ENCODE results near the gene C1orf52. TPM values are rescaled to one million over a fixed set of nuclear protein-coding genes. Genes with fewer than 3 reads are reported as not detected.

The C1orf52 gene
- total and polyA plus RNA-seq, 9 of the 15 experiments (the other 6 are each of a cell fraction or from before 2014, with no cell fraction given), result 17.0 to 38.5 (median 33.0) TPM

- TF ChIP-seq, protein P1, sequence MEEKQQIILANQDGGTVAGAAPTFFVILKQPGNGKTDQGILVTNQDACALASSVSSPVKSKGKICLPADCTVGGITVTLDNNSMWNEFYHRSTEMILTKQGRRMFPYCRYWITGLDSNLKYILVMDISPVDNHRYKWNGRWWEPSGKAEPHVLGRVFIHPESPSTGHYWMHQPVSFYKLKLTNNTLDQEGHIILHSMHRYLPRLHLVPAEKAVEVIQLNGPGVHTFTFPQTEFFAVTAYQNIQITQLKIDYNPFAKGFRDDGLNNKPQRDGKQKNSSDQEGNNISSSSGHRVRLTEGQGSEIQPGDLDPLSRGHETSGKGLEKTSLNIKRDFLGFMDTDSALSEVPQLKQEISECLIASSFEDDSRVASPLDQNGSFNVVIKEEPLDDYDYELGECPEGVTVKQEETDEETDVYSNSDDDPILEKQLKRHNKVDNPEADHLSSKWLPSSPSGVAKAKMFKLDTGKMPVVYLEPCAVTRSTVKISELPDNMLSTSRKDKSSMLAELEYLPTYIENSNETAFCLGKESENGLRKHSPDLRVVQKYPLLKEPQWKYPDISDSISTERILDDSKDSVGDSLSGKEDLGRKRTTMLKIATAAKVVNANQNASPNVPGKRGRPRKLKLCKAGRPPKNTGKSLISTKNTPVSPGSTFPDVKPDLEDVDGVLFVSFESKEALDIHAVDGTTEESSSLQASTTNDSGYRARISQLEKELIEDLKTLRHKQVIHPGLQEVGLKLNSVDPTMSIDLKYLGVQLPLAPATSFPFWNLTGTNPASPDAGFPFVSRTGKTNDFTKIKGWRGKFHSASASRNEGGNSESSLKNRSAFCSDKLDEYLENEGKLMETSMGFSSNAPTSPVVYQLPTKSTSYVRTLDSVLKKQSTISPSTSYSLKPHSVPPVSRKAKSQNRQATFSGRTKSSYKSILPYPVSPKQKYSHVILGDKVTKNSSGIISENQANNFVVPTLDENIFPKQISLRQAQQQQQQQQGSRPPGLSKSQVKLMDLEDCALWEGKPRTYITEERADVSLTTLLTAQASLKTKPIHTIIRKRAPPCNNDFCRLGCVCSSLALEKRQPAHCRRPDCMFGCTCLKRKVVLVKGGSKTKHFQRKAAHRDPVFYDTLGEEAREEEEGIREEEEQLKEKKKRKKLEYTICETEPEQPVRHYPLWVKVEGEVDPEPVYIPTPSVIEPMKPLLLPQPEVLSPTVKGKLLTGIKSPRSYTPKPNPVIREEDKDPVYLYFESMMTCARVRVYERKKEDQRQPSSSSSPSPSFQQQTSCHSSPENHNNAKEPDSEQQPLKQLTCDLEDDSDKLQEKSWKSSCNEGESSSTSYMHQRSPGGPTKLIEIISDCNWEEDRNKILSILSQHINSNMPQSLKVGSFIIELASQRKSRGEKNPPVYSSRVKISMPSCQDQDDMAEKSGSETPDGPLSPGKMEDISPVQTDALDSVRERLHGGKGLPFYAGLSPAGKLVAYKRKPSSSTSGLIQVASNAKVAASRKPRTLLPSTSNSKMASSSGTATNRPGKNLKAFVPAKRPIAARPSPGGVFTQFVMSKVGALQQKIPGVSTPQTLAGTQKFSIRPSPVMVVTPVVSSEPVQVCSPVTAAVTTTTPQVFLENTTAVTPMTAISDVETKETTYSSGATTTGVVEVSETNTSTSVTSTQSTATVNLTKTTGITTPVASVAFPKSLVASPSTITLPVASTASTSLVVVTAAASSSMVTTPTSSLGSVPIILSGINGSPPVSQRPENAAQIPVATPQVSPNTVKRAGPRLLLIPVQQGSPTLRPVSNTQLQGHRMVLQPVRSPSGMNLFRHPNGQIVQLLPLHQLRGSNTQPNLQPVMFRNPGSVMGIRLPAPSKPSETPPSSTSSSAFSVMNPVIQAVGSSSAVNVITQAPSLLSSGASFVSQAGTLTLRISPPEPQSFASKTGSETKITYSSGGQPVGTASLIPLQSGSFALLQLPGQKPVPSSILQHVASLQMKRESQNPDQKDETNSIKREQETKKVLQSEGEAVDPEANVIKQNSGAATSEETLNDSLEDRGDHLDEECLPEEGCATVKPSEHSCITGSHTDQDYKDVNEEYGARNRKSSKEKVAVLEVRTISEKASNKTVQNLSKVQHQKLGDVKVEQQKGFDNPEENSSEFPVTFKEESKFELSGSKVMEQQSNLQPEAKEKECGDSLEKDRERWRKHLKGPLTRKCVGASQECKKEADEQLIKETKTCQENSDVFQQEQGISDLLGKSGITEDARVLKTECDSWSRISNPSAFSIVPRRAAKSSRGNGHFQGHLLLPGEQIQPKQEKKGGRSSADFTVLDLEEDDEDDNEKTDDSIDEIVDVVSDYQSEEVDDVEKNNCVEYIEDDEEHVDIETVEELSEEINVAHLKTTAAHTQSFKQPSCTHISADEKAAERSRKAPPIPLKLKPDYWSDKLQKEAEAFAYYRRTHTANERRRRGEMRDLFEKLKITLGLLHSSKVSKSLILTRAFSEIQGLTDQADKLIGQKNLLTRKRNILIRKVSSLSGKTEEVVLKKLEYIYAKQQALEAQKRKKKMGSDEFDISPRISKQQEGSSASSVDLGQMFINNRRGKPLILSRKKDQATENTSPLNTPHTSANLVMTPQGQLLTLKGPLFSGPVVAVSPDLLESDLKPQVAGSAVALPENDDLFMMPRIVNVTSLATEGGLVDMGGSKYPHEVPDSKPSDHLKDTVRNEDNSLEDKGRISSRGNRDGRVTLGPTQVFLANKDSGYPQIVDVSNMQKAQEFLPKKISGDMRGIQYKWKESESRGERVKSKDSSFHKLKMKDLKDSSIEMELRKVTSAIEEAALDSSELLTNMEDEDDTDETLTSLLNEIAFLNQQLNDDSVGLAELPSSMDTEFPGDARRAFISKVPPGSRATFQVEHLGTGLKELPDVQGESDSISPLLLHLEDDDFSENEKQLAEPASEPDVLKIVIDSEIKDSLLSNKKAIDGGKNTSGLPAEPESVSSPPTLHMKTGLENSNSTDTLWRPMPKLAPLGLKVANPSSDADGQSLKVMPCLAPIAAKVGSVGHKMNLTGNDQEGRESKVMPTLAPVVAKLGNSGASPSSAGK (IDR thresholded peaks at IDR 0.05), result peak; percentile 74; the same call in 1 of the 2 replicates
- TF ChIP-seq KDM1A (IDR thresholded peaks at IDR 0.05) (no peak), ZNF592 (IDR thresholded peaks at IDR 0.05) (peak; percentile 56; the same call in 1 of the 2 replicates), ARID1B (IDR thresholded peaks at IDR 0.05) (no peak), ZNF263 (CRISPR knock-in tag; IDR thresholded peaks at IDR 0.05; ENCODE audit: borderline replicate concordance) (0 out of 2 replicates have a peak, but pooled peaks have one; percentile 74), ZNF583 (CRISPR knock-in tag; IDR thresholded peaks at IDR 0.05) (0 out of 2 replicates have a peak, but pooled peaks have one; percentile 48), MCM2 (IDR thresholded peaks at IDR 0.05; ENCODE audit: low read depth) (no peak)
- TF ChIP-seq, protein P2, sequence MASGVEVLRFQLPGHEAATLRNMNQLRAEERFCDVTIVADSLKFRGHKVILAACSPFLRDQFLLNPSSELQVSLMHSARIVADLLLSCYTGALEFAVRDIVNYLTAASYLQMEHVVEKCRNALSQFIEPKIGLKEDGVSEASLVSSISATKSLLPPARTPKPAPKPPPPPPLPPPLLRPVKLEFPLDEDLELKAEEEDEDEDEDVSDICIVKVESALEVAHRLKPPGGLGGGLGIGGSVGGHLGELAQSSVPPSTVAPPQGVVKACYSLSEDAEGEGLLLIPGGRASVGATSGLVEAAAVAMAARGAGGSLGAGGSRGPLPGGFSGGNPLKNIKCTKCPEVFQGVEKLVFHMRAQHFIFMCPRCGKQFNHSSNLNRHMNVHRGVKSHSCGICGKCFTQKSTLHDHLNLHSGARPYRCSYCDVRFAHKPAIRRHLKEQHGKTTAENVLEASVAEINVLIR (CRISPR knock-in tag; IDR thresholded peaks at IDR 0.05), result no peak
Observed at GRCh38 chr1:85201340-85202091, 57.9 kb downstream of the C1orf52 start (continued).
